Measurements from ENCODE around the gene APC2. TPM values are rescaled to one million over a fixed set of nuclear protein-coding genes. Genes with fewer than 3 reads are reported as not detected.

APC2 gene
- polyA plus RNA-seq, 1 donor (not counting 4 experiments of a cell fraction or from before 2014, with no cell fraction given): 0.01 TPM

DNA sequence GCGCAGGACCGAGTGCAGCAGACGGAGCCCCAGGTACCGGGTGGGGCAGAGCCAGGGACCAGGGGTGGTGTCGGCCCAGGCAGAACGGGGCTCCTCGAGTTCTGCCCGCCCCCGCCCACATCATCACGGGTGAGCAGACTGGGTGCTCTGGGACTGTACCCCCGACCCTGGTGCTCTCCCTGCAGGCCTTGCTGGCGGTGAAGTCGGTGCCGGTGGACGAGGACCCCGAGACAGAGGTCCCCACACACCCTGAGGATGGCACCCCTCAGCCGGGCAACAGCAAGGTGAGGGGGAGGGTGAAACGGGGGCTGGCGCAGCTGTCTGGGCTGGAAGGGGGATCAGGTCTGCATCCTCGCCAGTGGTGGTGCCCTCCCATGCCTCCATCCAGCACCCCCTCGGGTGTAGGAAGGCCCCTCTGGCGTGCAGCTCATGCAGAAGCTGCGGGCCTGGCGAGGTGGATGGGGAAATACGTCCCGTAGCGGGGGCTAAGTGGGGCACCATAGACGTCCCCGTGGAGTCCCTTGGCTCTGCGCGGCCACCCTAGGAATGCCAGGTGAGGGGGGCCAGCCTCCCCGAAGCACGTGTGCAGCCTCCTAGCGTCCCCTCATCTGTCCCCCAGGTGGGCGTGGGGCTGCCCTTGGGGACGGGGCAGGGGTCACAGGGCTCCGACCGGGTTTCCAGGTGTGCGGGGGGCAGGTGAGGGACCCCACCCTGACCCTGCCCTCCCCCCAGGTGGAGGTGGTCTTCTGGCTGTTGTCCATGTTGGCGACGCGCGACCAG, 6.4 kb downstream of the APC2 start:
- no peaks in the 10 kb centered on the region for H4K20me1 ChIP-seq (ENCODE audit: control insufficient read depth, extremely low read depth, insufficient read depth, low read length)
- no peak overlapping the region for H3K9ac ChIP-seq (ENCODE audit: control insufficient read depth, extremely low read depth, insufficient read depth, low read length)
- H3K27me3 ChIP-seq (ENCODE audit: control insufficient read depth, extremely low read depth, insufficient read depth, low read length): peaks cover 63% of the 10 kb centered on the region
- dilution Hi-C loops (cut with MboI; ENCODE audit: extremely low pct_ligation_motif_present, low sequenced_read_pairs): no loop called here
- H3K9me3 ChIP-seq (ENCODE audit: control insufficient read depth, low read depth, low read length): no peaks in the 10 kb centered on the region
- peak; percentile 22 for TF ChIP-seq EZH2 (IDR thresholded peaks at IDR 0.05; ENCODE audit: low read length)
- no peak for TF ChIP-seq CTCF (optimal IDR thresholded peaks at IDR 0.05 in 1 of 3, IDR thresholded peaks at IDR 0.05 in 1 of 3, conservative IDR thresholded peaks at IDR 0.05 in 1 of 3; ENCODE audit: extremely low read depth in 1 of 3, insufficient read depth in 2 of 3, low read length in 3 of 3)
- H3K36me3 ChIP-seq (ENCODE audit: control insufficient read depth in 2 of 2, extremely low read depth in 1 of 2, insufficient read depth in 2 of 2, low read length in 2 of 2): no peaks in the 10 kb centered on the region
- no peak overlapping the region for H3K27ac ChIP-seq (ENCODE audit: control insufficient read depth, insufficient read depth, low read length)
- peaks cover 6% of the 10 kb centered on the region for H3K4me1 ChIP-seq (ENCODE audit: control insufficient read depth, extremely low read depth, insufficient read depth, low read length)
- no peak overlapping the region for H2AFZ ChIP-seq (ENCODE audit: control insufficient read depth, low read length)
- no peaks in the 10 kb centered on the region for H3K9me1 ChIP-seq (ENCODE audit: control insufficient read depth, extremely low read depth, insufficient read depth, low read length)
- no peaks in the 10 kb centered on the region for H3K79me2 ChIP-seq (ENCODE audit: control insufficient read depth, insufficient read depth, low read length)
- DNase-seq (ENCODE audit: low read depth, low spot score) (no peak), FAIRE-seq (no peak)
- no peak overlapping the region for H3K4me3 ChIP-seq (ENCODE audit: control insufficient read depth in 2 of 3, extremely low read depth in 1 of 3, insufficient read depth in 2 of 3, low read depth in 1 of 3, low read length in 3 of 3)
- H3K4me2 ChIP-seq (ENCODE audit: control insufficient read depth, extremely low read depth, insufficient read depth, low read depth, low read length): no peak overlapping the region

GRCh38 chr19:1457031-1457739, 7.3 kb downstream of the APC2 start:
- peaks cover 6% of the 10 kb centered on the region for H3K4me1 ChIP-seq (ENCODE audit: control insufficient read depth, extremely low read depth, insufficient read depth, low read length)
- no peaks in the 10 kb centered on the region for H3K79me2 ChIP-seq (ENCODE audit: control insufficient read depth, insufficient read depth, low read length)
- H3K9me3 ChIP-seq (ENCODE audit: control insufficient read depth, low read depth, low read length): no peaks in the 10 kb centered on the region
- H3K36me3 ChIP-seq (ENCODE audit: control insufficient read depth in 2 of 2, extremely low read depth in 1 of 2, insufficient read depth in 2 of 2, low read length in 2 of 2): no peaks in the 10 kb centered on the region
- dilution Hi-C loops (cut with MboI; ENCODE audit: extremely low pct_ligation_motif_present, low sequenced_read_pairs): no loop called here
- peaks cover 54% of the 10 kb centered on the region for H3K27me3 ChIP-seq (ENCODE audit: control insufficient read depth, extremely low read depth, insufficient read depth, low read length)
- H3K9me1 ChIP-seq (ENCODE audit: control insufficient read depth, extremely low read depth, insufficient read depth, low read length): no peaks in the 10 kb centered on the region
- no peaks in the 10 kb centered on the region for H4K20me1 ChIP-seq (ENCODE audit: control insufficient read depth, extremely low read depth, insufficient read depth, low read length)
- FAIRE-seq (no peak), DNase-seq (ENCODE audit: low read depth, low spot score) (no peak)
- no peak overlapping the region for H3K4me3 ChIP-seq (ENCODE audit: control insufficient read depth in 2 of 3, extremely low read depth in 1 of 3, insufficient read depth in 2 of 3, low read depth in 1 of 3, low read length in 3 of 3)
- H2AFZ ChIP-seq (ENCODE audit: control insufficient read depth, low read length): no peak overlapping the region
- no peak overlapping the region for H3K27ac ChIP-seq (ENCODE audit: control insufficient read depth, insufficient read depth, low read length)
- no peak overlapping the region for H3K9ac ChIP-seq (ENCODE audit: control insufficient read depth, extremely low read depth, insufficient read depth, low read length)
- no peak for TF ChIP-seq EZH2 (IDR thresholded peaks at IDR 0.05; ENCODE audit: low read length)
- TF ChIP-seq CTCF (optimal IDR thresholded peaks at IDR 0.05 in 1 of 3, IDR thresholded peaks at IDR 0.05 in 1 of 3, conservative IDR thresholded peaks at IDR 0.05 in 1 of 3; ENCODE audit: extremely low read depth in 1 of 3, insufficient read depth in 2 of 3, low read length in 3 of 3): peak in 1 of 3 experiments; percentile 26
- H3K4me2 ChIP-seq (ENCODE audit: control insufficient read depth, extremely low read depth, insufficient read depth, low read depth, low read length): no peak overlapping the region
